Measurements from ENCODE around the gene CFAP61. TPM values are rescaled to one million over a fixed set of nuclear protein-coding genes. Genes with fewer than 3 reads are reported as not detected.

The CFAP61 gene
- total RNA-seq, 1 donor, result not detected

- no peak overlapping the region for H2AFZ ChIP-seq (ENCODE audit: low read length)
- H3K27ac ChIP-seq (ENCODE audit: low read depth, low read length), result no peak overlapping the region
- H4K20me1 ChIP-seq (ENCODE audit: insufficient read depth, low read length), result no peaks in the 10 kb centered on the region
- no peak for DNase-seq (ENCODE audit: insufficient read length, low spot score, missing footprints)
- no peaks in the 10 kb centered on the region for H3K4me1 ChIP-seq (ENCODE audit: insufficient read depth, low read length)
- H3K36me3 ChIP-seq (ENCODE audit: insufficient read depth, low read length), result no peaks in the 10 kb centered on the region
- no peaks in the 10 kb centered on the region for H3K27me3 ChIP-seq (ENCODE audit: insufficient read depth, low read length)
- TF ChIP-seq, protein P1, sequence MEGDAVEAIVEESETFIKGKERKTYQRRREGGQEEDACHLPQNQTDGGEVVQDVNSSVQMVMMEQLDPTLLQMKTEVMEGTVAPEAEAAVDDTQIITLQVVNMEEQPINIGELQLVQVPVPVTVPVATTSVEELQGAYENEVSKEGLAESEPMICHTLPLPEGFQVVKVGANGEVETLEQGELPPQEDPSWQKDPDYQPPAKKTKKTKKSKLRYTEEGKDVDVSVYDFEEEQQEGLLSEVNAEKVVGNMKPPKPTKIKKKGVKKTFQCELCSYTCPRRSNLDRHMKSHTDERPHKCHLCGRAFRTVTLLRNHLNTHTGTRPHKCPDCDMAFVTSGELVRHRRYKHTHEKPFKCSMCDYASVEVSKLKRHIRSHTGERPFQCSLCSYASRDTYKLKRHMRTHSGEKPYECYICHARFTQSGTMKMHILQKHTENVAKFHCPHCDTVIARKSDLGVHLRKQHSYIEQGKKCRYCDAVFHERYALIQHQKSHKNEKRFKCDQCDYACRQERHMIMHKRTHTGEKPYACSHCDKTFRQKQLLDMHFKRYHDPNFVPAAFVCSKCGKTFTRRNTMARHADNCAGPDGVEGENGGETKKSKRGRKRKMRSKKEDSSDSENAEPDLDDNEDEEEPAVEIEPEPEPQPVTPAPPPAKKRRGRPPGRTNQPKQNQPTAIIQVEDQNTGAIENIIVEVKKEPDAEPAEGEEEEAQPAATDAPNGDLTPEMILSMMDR (IDR thresholded peaks at IDR 0.05; ENCODE audit: extremely low read depth, low read depth, low read length), result no peak
- H3K4me3 ChIP-seq (ENCODE audit: insufficient read depth, low read length), result no peak overlapping the region
- no peaks in the 10 kb centered on the region for H3K9me3 ChIP-seq (ENCODE audit: low read depth, low read length)
- no peak overlapping the region for H3K4me2 ChIP-seq (ENCODE audit: insufficient read depth, low read length)
- no peaks in the 10 kb centered on the region for H3K79me2 ChIP-seq (ENCODE audit: insufficient read depth, low read length)
These were observed 223.3 kb downstream of the CFAP61 start for GRCh38 chr20:20275636-20276035.

GRCh38 chr20:20276811-20277530, 224.6 kb downstream of the CFAP61 start:
- TF ChIP-seq, protein P1 (IDR thresholded peaks at IDR 0.05; ENCODE audit: extremely low read depth, low read depth, low read length), result no peak
- no peaks in the 10 kb centered on the region for H3K9me3 ChIP-seq (ENCODE audit: low read depth, low read length)
- H3K27me3 ChIP-seq (ENCODE audit: insufficient read depth, low read length), result no peaks in the 10 kb centered on the region
- no peak overlapping the region for H3K27ac ChIP-seq (ENCODE audit: low read depth, low read length)
- no peak overlapping the region for H3K4me2 ChIP-seq (ENCODE audit: insufficient read depth, low read length)
- H2AFZ ChIP-seq (ENCODE audit: low read length), result no peak overlapping the region
- no peaks in the 10 kb centered on the region for H4K20me1 ChIP-seq (ENCODE audit: insufficient read depth, low read length)
- H3K79me2 ChIP-seq (ENCODE audit: insufficient read depth, low read length), result no peaks in the 10 kb centered on the region
- no peaks in the 10 kb centered on the region for H3K36me3 ChIP-seq (ENCODE audit: insufficient read depth, low read length)
- no peaks in the 10 kb centered on the region for H3K4me1 ChIP-seq (ENCODE audit: insufficient read depth, low read length)
- DNase-seq (ENCODE audit: insufficient read length, low spot score, missing footprints), result no peak
- no peak overlapping the region for H3K4me3 ChIP-seq (ENCODE audit: insufficient read depth, low read length)

DNA sequence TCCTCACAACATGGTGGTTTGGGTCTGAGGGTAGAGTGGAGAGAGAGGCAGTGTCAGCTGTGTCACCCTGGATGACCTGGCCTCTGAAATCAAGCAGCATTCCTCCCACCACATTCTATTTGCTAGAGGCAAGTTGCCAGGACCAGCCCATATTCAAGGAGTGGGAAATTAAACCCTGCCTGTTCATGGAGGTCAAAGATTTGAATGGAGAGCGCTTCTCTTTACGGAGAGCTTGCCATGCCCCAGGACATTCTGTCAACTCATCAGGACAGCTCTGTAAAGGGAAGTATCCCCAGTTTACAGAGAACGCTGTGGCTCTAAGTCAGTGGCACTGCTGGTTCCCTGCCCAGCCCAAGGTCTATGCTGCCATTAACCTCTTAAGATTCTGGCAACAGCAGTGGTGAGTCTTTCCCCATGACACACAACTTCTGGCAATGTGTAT, 225.6 kb downstream of the CFAP61 start:
- no peaks in the 10 kb centered on the region for H3K79me2 ChIP-seq (ENCODE audit: insufficient read depth, low read length)
- no peaks in the 10 kb centered on the region for H3K4me1 ChIP-seq (ENCODE audit: insufficient read depth, low read length)
- H3K27me3 ChIP-seq (ENCODE audit: insufficient read depth, low read length), result no peaks in the 10 kb centered on the region
- DNase-seq (ENCODE audit: insufficient read length, low spot score, missing footprints), result no peak
- H3K36me3 ChIP-seq (ENCODE audit: insufficient read depth, low read length), result no peaks in the 10 kb centered on the region
- no peaks in the 10 kb centered on the region for H3K9me3 ChIP-seq (ENCODE audit: low read depth, low read length)
- TF ChIP-seq, protein P1 (IDR thresholded peaks at IDR 0.05; ENCODE audit: extremely low read depth, low read depth, low read length), result no peak
- no peak overlapping the region for H2AFZ ChIP-seq (ENCODE audit: low read length)
- H3K4me3 ChIP-seq (ENCODE audit: insufficient read depth, low read length), result no peak overlapping the region
- no peak overlapping the region for H3K4me2 ChIP-seq (ENCODE audit: insufficient read depth, low read length)
- H3K27ac ChIP-seq (ENCODE audit: low read depth, low read length), result no peak overlapping the region
- no peaks in the 10 kb centered on the region for H4K20me1 ChIP-seq (ENCODE audit: insufficient read depth, low read length)

- Histone ChIP-seq H3K4me1 (ENCODE audit: insufficient read depth, low read length) (no peaks in the 10 kb centered on the region), H4K20me1 (ENCODE audit: insufficient read depth, low read length) (no peaks in the 10 kb centered on the region), H3K9me3 (ENCODE audit: low read depth, low read length) (no peaks in the 10 kb centered on the region), H3K36me3 (ENCODE audit: insufficient read depth, low read length) (no peaks in the 10 kb centered on the region), H2AFZ (ENCODE audit: low read length) (no peak overlapping the region), H3K27me3 (ENCODE audit: insufficient read depth, low read length) (no peaks in the 10 kb centered on the region), H3K27ac (ENCODE audit: low read depth, low read length) (no peak overlapping the region), H3K4me2 (ENCODE audit: insufficient read depth, low read length) (no peak overlapping the region), H3K4me3 (ENCODE audit: insufficient read depth, low read length) (no peak overlapping the region), H3K79me2 (ENCODE audit: insufficient read depth, low read length) (no peaks in the 10 kb centered on the region)
- no peak for DNase-seq (ENCODE audit: insufficient read length, low spot score, missing footprints)
- TF ChIP-seq, protein P1 (IDR thresholded peaks at IDR 0.05; ENCODE audit: extremely low read depth, low read depth, low read length), result no peak
These were observed 233.7 kb downstream of the CFAP61 start for GRCh38 chr20:20286061-20286460.

Data from osteoblast (primary cell).